SK-N-SH treated with all-trans-retinoic acid at 6 μM for 48 hours (cell line): Measurements from ENCODE around the gene PARD3.

Experiments
- ATAC-seq: fragments of 200-7000 bp; cut with Tn5 transposase; 3 replicates; pipeline ENCODE4 v1.9.1; 2020; ENCODE audit warnings: mild to moderate bottlenecking, moderate library complexity
- BACH2 ChIP-seq: fragments of 250-450 bp; sonication (Bioruptor Pico); IDR thresholded peaks from 2 replicates; pipeline ENCODE4 v1.9.0; 2021; ENCODE audit warnings: mild to moderate bottlenecking, borderline replicate concordance
- CSRNP3 ChIP-seq: fragments of 250-450 bp; sonication (Bioruptor Pico); IDR thresholded peaks from 2 replicates; pipeline ENCODE4 v1.5.1; 2021; ENCODE audit warnings: mild to moderate bottlenecking, moderate library complexity
- ISL1 ChIP-seq: fragments of 250-450 bp; sonication (Bioruptor Pico); IDR thresholded peaks from 2 replicates; pipeline ENCODE4 v2.1.2; 2022; ENCODE audit warnings: mild to moderate bottlenecking, moderate library complexity
- OSR1 ChIP-seq: fragments of 250-450 bp; sonication (Bioruptor Pico); IDR thresholded peaks from 2 replicates; pipeline ENCODE4 v1.8.0; 2022; ENCODE audit warnings: moderate library complexity, mild to moderate bottlenecking, inconsistent platforms
- PATZ1 ChIP-seq: fragments of 250-450 bp; sonication (Bioruptor Pico); IDR thresholded peaks from 2 replicates; pipeline ENCODE4 v1.8.0; 2020; ENCODE audit warnings: mild to moderate bottlenecking, moderate library complexity, borderline replicate concordance
- POU6F1 ChIP-seq: fragments of 250-450 bp; sonication (Bioruptor Pico); IDR thresholded peaks from 2 replicates; pipeline ENCODE4 v1.8.0; 2021; ENCODE audit warnings: low read depth, mild to moderate bottlenecking, moderate library complexity, borderline replicate concordance
- PPARA ChIP-seq: fragments of 250-450 bp; sonication (Bioruptor Pico); IDR thresholded peaks from 2 replicates; pipeline ENCODE4 v1.5.0; 2020; ENCODE audit warnings: mild to moderate bottlenecking, borderline replicate concordance
- RARB ChIP-seq: fragments of 250-450 bp; sonication (Bioruptor Pico); IDR thresholded peaks from 2 replicates; pipeline ENCODE4 v1.8.0; 2021; ENCODE audit warnings: mild to moderate bottlenecking, moderate library complexity
- SNAI2 ChIP-seq: fragments of 250-450 bp; sonication (Bioruptor Pico); IDR thresholded peaks from 2 replicates; pipeline ENCODE4 v1.5.0; 2020; ENCODE audit warnings: mild to moderate bottlenecking, moderate library complexity
- TCF4 ChIP-seq: fragments of 250-450 bp; sonication (Bioruptor Pico); IDR thresholded peaks from 2 replicates; pipeline ENCODE4 v1.8.0; 2021; ENCODE audit warnings: mild to moderate bottlenecking, moderate library complexity, borderline replicate concordance
- TOX ChIP-seq: fragments of 250-450 bp; sonication (Bioruptor Pico); IDR thresholded peaks from 2 replicates; pipeline ENCODE4 v1.8.0; 2021; ENCODE audit warnings: mild to moderate bottlenecking, moderate library complexity, borderline replicate concordance
- ZFP3 ChIP-seq: fragments of 250-450 bp; sonication (Bioruptor Pico); IDR thresholded peaks from 2 replicates; pipeline ENCODE4 v1.5.0; 2020; ENCODE audit warnings: mild to moderate bottlenecking, moderate library complexity
- ZFP30 ChIP-seq: fragments of 450-650 bp; formaldehyde crosslinking; IDR thresholded peaks from 2 replicates; pipeline ENCODE4 v1.5.0; 2022; ENCODE audit warnings: mild to moderate bottlenecking, moderate library complexity
- ZNF565 ChIP-seq: fragments of 450-650 bp; formaldehyde crosslinking; conservative IDR thresholded peaks from 2 replicates; pipeline ENCODE4 v1.5.0; 2020; ENCODE audit warnings: low read depth, mild to moderate bottlenecking, moderate library complexity
- ZNF70 ChIP-seq: fragments of 450-650 bp; formaldehyde crosslinking; IDR thresholded peaks from 2 replicates; pipeline ENCODE4 v1.5.0; 2020; ENCODE audit warnings: mild to moderate bottlenecking, moderate library complexity
- ZNF8 ChIP-seq: fragments of 450-650 bp; formaldehyde crosslinking; IDR thresholded peaks from 2 replicates; pipeline ENCODE4 v1.5.0; 2020; ENCODE audit warnings: mild to moderate bottlenecking, moderate library complexity
- TF ChIP-seq, protein P1 (sequence below): fragments of 250-450 bp; sonication (Bioruptor Pico); IDR thresholded peaks from 2 replicates; pipeline ENCODE4 v1.5.1; 2020; ENCODE audit warnings: low read depth, mild to moderate bottlenecking, moderate library complexity
- TF ChIP-seq, protein P2 (sequence below): fragments of 250-450 bp; sonication (Bioruptor Pico); IDR thresholded peaks from 2 replicates; pipeline ENCODE4 v1.5.0; 2020; ENCODE audit warnings: mild to moderate bottlenecking, moderate library complexity

The PARD3 gene

DNA sequence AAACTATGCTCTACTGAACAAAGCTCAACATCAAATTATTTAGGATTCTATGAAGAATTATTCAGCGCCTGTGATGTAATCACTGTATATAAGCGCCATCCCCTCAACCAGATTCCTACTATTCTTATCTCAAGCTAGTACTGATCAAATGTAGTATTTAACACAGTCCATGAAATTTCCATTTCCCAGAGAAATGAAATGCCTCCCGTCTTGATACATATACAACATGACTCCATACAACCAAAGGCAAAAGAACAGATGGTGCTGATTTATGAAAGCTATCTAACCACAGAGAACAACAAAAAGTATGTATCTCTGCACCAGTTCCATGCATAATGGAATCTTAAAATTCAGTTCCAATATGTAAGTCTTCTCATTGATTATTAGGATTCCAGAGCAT, 406.1 kb downstream of the PARD3 start:
- ATAC-seq = no peak
- TF ChIP-seq ZFP3 (no peak), PATZ1 (CRISPR knock-in tag) (no peak), ZFP30 (no peak), OSR1 (CRISPR knock-in tag) (no peak), CSRNP3 (CRISPR knock-in tag) (no peak), ZNF8 (CRISPR knock-in tag) (no peak), POU6F1 (CRISPR knock-in tag) (no peak), SNAI2 (CRISPR knock-in tag) (no peak), BACH2 (no peak), TCF4 (CRISPR knock-in tag) (no peak)
- TF ChIP-seq, protein P1, sequence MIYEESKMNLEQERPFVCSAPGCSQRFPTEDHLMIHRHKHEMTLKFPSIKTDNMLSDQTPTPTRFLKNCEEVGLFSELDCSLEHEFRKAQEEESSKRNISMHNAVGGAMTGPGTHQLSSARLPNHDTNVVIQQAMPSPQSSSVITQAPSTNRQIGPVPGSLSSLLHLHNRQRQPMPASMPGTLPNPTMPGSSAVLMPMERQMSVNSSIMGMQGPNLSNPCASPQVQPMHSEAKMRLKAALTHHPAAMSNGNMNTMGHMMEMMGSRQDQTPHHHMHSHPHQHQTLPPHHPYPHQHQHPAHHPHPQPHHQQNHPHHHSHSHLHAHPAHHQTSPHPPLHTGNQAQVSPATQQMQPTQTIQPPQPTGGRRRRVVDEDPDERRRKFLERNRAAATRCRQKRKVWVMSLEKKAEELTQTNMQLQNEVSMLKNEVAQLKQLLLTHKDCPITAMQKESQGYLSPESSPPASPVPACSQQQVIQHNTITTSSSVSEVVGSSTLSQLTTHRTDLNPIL (CRISPR knock-in tag) = no peak
- TF ChIP-seq, protein P2, sequence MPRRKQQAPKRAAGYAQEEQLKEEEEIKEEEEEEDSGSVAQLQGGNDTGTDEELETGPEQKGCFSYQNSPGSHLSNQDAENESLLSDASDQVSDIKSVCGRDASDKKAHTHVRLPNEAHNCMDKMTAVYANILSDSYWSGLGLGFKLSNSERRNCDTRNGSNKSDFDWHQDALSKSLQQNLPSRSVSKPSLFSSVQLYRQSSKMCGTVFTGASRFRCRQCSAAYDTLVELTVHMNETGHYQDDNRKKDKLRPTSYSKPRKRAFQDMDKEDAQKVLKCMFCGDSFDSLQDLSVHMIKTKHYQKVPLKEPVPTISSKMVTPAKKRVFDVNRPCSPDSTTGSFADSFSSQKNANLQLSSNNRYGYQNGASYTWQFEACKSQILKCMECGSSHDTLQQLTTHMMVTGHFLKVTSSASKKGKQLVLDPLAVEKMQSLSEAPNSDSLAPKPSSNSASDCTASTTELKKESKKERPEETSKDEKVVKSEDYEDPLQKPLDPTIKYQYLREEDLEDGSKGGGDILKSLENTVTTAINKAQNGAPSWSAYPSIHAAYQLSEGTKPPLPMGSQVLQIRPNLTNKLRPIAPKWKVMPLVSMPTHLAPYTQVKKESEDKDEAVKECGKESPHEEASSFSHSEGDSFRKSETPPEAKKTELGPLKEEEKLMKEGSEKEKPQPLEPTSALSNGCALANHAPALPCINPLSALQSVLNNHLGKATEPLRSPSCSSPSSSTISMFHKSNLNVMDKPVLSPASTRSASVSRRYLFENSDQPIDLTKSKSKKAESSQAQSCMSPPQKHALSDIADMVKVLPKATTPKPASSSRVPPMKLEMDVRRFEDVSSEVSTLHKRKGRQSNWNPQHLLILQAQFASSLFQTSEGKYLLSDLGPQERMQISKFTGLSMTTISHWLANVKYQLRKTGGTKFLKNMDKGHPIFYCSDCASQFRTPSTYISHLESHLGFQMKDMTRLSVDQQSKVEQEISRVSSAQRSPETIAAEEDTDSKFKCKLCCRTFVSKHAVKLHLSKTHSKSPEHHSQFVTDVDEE (CRISPR knock-in tag) = no peak
- TF ChIP-seq, all 23 proteins: peak for 0

GRCh38 chr10:34408381-34408780, 406.7 kb downstream of the PARD3 start:
- ATAC-seq = no peak
- TF ChIP-seq ZNF70 (CRISPR knock-in tag) = no peak
- no peak for TF ChIP-seq ZNF565 (CRISPR knock-in tag)
- TF ChIP-seq TOX (CRISPR knock-in tag) = no peak
- TF ChIP-seq CSRNP3 (CRISPR knock-in tag) = no peak
- no peak for TF ChIP-seq OSR1 (CRISPR knock-in tag)
- no peak for TF ChIP-seq RARB (CRISPR knock-in tag)
- no peak for TF ChIP-seq TCF4 (CRISPR knock-in tag)
- no peak for TF ChIP-seq PPARA (CRISPR knock-in tag)
- no peak for TF ChIP-seq PATZ1 (CRISPR knock-in tag)
- TF ChIP-seq, protein P1 (CRISPR knock-in tag) = no peak
- TF ChIP-seq BACH2 = no peak
- no peak for TF ChIP-seq ZNF8 (CRISPR knock-in tag)
- no peak for TF ChIP-seq ISL1 (CRISPR knock-in tag)
